CD1c-positive myeloid dendritic cell (primary cell): ENCODE measurements around the gene ASB10.

Source experiments
- DNase-seq: peaks from one replicate; pipeline ENCODE4 v3.0.0-alpha.2; 2016; ENCODE audit errors: extremely low spot score

The ASB10 gene, protein sequence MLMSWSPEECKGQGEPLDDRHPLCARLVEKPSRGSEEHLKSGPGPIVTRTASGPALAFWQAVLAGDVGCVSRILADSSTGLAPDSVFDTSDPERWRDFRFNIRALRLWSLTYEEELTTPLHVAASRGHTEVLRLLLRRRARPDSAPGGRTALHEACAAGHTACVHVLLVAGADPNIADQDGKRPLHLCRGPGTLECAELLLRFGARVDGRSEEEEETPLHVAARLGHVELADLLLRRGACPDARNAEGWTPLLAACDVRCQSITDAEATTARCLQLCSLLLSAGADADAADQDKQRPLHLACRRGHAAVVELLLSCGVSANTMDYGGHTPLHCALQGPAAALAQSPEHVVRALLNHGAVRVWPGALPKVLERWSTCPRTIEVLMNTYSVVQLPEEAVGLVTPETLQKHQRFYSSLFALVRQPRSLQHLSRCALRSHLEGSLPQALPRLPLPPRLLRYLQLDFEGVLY

GRCh38 chr7:151186640-151187408, at the start of gene ASB10:
Gene ASB10, minus strand, starts transcription at chr7:151187250. Its CDS starts 120 bp downstream, at chr7:151187130.
- no peak for DNase-seq

DNA sequence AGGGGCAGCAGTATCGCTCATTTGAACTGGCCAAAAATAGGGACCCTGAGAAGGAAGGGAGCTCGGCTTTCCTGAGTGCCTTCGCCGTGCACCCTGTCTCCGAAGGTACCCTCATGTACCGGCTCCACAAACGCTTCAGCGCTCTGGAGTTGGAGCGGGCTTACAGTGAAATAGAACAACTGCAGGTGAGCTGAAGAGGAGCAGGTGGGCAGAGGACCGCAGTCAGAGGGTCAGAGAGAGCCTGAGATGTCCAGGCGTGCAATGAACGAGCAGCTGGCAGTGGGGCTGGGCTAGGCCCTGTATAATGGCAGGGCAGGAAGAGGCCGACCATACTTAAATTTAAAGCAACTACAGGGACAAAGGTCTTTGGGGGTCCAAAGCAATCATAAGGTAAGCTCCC, 49.4 kb upstream of the ASB10 start:
- DNase-seq = no peak

- no peak for DNase-seq
Measured at GRCh38 chr7:151235091-151235787, 48.2 kb upstream of the ASB10 start.

- DNase-seq = no peak
Measured at GRCh38 chr7:151233804-151234203, 46.8 kb upstream of the ASB10 start.

GRCh38 chr7:151232917-151233701, 46.1 kb upstream of the ASB10 start:
- DNase-seq = peak; percentile 88

DNA sequence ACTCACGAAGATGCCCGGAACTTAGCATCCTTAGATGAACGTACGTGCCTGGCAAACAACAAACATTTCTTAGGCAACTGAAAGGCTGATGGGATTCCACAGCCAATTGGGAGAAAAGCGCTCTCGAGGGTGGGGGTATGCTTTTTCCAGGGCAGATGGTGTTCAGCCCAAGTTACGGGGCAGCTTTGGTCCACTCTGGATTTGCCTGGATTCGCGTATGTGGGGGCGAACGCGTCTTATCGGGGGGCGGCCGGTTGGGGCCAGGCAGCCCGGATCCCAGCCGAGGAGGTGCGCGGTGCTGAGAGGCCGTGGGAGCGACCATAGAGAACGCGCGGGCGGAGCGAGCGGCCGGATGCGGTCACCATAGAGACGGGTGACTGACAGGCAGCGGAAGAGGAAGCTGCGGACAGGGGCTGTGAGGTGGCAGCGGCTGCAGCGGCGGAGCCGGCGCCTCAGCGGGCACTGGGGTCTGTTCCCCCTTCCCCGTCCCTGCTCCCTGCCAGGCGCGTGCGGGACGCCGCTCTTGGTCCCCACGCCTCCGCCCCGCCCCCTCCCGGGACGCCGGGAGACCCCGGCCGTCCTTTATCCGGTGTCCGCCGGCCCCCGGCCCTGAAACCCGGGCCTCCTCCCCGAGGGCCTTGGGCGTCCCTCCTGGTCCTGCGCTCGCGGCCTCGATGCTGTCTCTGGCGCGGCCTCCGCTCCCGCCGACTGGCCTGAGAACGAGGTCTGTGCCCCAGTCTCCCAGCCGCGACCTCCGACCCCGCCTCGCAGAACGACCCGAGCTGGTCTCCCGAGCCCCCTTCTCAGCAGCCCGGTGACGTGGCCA, 45.3 kb upstream of the ASB10 start, which contains the start of gene CHPF2:
Gene CHPF2, plus strand, starts transcription at position 393 of the 826 bp plus-strand sequence. CDS start 1,529 bp downstream, outside the sequence.
- DNase-seq = peak; percentile 94

- no peak for DNase-seq
Measured at GRCh38 chr7:151231080-151231479, 44.0 kb upstream of the ASB10 start.

DNA sequence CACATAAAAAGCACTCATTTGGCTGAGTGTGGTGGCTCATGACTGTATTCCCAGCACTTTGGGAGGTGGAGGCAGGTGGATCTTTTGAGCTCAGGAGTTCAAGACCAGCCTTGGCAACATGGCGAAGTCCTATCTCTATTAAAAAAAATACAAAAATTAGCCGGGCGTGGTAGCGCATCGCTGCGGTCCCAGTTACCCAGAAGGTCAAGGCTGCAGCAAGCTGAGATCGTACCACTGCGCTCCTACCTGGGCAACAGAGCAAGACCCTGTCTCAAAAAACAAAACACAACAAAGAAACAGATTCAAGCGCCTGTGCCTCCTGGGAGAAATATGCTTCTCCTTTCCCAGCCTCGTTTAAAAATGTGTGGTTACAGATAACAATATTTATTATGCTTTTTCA, 42.2 kb upstream of the ASB10 start:
- no peak for DNase-seq

GRCh38 chr7:151228024-151228866, 41.2 kb upstream of the ASB10 start:
- DNase-seq = no peak

DNA sequence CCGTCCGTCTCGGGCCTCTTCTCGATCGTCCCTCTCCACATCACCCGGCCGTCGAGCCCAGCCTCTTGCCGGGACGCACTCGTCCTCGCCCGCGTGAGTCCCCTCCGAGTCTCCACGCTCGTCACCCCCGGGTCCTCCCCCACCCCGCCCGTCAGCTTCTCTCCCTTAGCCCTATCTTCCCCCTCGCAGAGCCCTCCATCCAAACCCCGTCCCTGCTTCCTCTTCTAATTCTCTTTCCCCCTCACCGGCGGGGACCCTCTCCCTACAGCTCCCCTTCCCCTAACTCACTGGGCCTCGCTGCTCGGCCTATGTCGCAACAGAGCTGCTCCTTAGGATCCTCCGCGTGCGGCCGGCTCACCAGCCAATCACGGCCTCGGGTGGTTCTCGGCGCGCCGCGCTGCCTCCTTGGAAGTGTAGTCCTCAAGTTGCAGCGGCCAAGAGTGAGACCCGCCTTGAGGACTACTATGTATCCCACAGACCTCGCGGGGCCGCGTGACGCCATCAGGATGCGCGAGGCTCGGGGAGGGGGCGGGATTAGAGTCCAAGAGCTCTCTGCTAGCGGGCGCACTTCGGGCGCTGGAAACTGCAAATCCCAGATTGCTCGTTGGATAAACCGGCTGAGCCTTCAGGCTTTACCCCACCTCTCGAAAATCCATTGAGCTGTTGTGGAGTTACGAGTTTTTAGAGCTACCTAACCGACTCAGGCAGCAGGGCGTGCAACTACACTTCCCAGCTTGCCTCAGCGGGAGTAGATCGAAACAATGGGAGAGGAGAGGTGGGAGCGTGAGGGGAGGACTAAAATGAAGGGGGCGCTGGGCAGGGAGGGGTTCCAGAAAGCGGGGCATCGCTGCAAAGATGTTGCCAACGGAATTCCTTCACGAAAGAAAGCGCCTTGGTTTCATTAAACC, 40.1 kb upstream of the ASB10 start, which contains the start of gene ABCF2:
Gene ABCF2, minus strand, starts transcription at position 331 of the 908 bp plus-strand sequence. CDS start 747 bp downstream, outside the sequence.
- peak; percentile 99 for DNase-seq

GRCh38 chr7:151226560-151226874, 39.5 kb upstream of the ASB10 start:
- DNase-seq = no peak

DNA sequence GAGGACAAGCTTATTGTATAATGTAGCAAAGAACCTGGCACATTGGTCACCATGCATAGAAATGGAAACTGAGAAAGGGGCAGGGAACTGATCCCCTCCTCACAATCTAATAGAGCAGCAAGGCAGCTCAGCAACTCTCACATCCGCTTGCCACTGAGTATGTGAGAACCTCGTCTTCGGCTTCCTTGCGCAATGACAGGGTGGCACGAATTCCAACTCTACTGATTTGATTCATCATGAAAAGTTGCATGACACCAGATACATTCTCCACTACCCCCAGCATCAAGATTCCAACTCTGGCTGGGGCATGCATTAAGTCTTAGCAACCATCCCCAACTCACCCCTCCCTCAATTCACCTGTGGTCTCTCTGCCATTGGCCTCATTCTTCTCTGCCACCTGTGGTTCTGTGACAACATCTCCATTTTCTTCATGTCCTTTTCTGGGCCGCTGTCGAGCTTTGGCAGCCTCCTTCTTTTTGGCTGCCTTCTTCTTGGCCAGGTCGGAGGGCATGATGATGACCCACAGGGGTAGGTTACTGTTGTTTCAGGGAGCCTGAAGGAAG, 39.0 kb upstream of the ASB10 start:
- peak; percentile 73 for DNase-seq

GRCh38 chr7:151223728-151224127, 36.7 kb upstream of the ASB10 start:
- DNase-seq = no peak

- no peak for DNase-seq
Measured at GRCh38 chr7:151218170-151218569, 31.1 kb upstream of the ASB10 start.

DNA sequence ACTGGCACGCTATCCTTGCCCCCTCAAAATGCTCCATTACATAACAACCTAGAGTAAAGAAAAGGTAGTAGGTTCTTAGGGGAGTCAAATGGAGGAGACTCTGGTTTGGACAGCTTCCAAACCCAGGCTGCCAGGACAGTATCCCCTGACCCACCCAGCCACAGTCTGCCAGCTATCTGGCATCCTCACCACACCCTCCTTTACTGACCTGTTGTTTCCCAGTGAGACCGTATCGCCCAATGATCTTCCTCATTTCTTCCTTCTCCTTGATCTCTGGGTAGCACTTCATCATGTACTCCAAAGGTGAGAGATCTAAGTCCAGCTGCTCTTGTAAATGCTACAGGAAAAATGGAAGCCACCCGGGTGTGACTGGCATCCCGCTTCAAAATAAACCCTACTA, 28.3 kb upstream of the ASB10 start:
- no peak for DNase-seq

DNA sequence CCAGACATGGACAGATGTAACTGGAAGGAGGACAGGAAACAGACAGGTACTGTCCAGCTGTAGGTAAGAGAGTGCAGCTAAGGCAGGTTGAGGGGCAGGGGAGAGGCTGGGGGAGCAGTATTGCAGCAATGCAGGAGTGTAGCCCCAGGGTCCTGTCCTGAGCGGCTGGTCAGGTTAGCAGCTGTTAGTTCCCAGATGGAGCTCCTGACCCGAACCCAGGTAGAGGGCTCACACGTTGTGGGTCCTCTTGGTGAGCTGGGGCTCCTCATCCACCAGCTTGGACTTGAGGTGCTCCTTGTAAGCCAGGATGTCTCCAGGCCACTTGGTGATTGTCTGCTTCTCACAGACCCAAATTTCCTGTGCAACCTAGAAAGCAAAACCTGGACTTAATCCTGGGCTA, 26.8 kb upstream of the ASB10 start:
- no peak for DNase-seq

GRCh38 chr7:151212626-151213025, 25.6 kb upstream of the ASB10 start:
- DNase-seq = no peak

GRCh38 chr7:151211155-151211772, 24.2 kb upstream of the ASB10 start:
- no peak for DNase-seq
